Mononuclear cell (primary cell): ENCODE results near the gene LYST. TPM values are rescaled to one million over a fixed set of nuclear protein-coding genes. Genes with fewer than 3 reads are reported as not detected.
"Not testable (repeated sequence)": the region's sequence is repeated elsewhere in the genome, so short reads cannot be mapped to it uniquely, and the experiment has no call there.

Source experiments
- H3K27me3 ChIP-seq: 2 replicates; pipeline ENCODE4 v1.6.0; 2011; ENCODE audit warnings: low read length, control low read depth; ENCODE audit not compliant: insufficient read depth
- H3K4me1 ChIP-seq: 2 replicates; pipeline ENCODE4 v1.5.1; 2011; ENCODE audit warnings: mild to moderate bottlenecking, low read length, control low read depth; ENCODE audit not compliant: insufficient read depth
- H3K4me3 ChIP-seq: 2 replicates; pipeline ENCODE4 v1.5.1; 2011; ENCODE audit warnings: mild to moderate bottlenecking, low read length, moderate library complexity
- H3K9me3 ChIP-seq: 2 replicates; pipeline ENCODE4 v1.5.1; 2011; ENCODE audit warnings: low read depth, mild to moderate bottlenecking, control low read depth, low read length
- total RNA-seq: library from RNA; depleted of rRNA; stranded (reverse); fragments of >200 nt; gene quantifications from one replicate; pipeline ENCODE4 v1.2.3, GENCODE V29; 2012

Gene LYST
- total RNA-seq, 1 donor: 59.6 TPM

GRCh38 chr1:235822685-235823084 is 44.0 kb downstream of the LYST start:
- no peaks in the 10 kb centered on the region for H3K4me1 ChIP-seq
- H3K4me3 ChIP-seq: no peak overlapping the region
- H3K9me3 ChIP-seq: no peaks in the 10 kb centered on the region
- no peaks in the 10 kb centered on the region for H3K27me3 ChIP-seq

GRCh38 chr1:235821361-235821981 is 45.2 kb downstream of the LYST start:
- Histone ChIP-seq H3K4me1 (no peaks in the 10 kb centered on the region), H3K9me3 (no peaks in the 10 kb centered on the region), H3K4me3 (no peak overlapping the region), H3K27me3 (no peaks in the 10 kb centered on the region)

GRCh38 chr1:235820061-235820460 is 46.6 kb downstream of the LYST start:
- Histone ChIP-seq H3K27me3 (no peaks in the 10 kb centered on the region), H3K4me3 (no peak overlapping the region), H3K9me3 (no peaks in the 10 kb centered on the region), H3K4me1 (no peaks in the 10 kb centered on the region)

GRCh38 chr1:235818632-235819136 is 48.0 kb downstream of the LYST start:
- H3K27me3 ChIP-seq: no peaks in the 10 kb centered on the region
- no peaks in the 10 kb centered on the region for H3K9me3 ChIP-seq
- no peak overlapping the region for H3K4me3 ChIP-seq
- no peaks in the 10 kb centered on the region for H3K4me1 ChIP-seq

GRCh38 chr1:235817101-235817728 is 49.5 kb downstream of the LYST start:
- Histone ChIP-seq H3K4me1 (no peaks in the 10 kb centered on the region), H3K9me3 (no peaks in the 10 kb centered on the region), H3K4me3 (no peak overlapping the region), H3K27me3 (no peaks in the 10 kb centered on the region)

GRCh38 chr1:235809688-235810397 is 56.9 kb downstream of the LYST start:
- no peaks in the 10 kb centered on the region for H3K9me3 ChIP-seq
- no peak overlapping the region for H3K4me3 ChIP-seq
- H3K27me3 ChIP-seq: no peaks in the 10 kb centered on the region

GRCh38 chr1:235808223-235808622 is 58.5 kb downstream of the LYST start:
- no peaks in the 10 kb centered on the region for H3K9me3 ChIP-seq
- H3K4me1 ChIP-seq: no peaks in the 10 kb centered on the region
- H3K4me3 ChIP-seq: no peak overlapping the region
- H3K27me3 ChIP-seq: no peaks in the 10 kb centered on the region

More at GRCh38 chr1:235809688-235810397, 56.9 kb downstream of the LYST start:
- no peaks in the 10 kb centered on the region for H3K4me1 ChIP-seq

- Histone ChIP-seq H3K4me3 (no peak overlapping the region), H3K4me1 (no peaks in the 10 kb centered on the region), H3K9me3 (no peaks in the 10 kb centered on the region), H3K27me3 (no peaks in the 10 kb centered on the region)
Measured at GRCh38 chr1:235806123-235806522, 60.6 kb downstream of the LYST start.

- H3K27me3 ChIP-seq: no peaks in the 10 kb centered on the region
- no peaks in the 10 kb centered on the region for H3K9me3 ChIP-seq
- no peaks in the 10 kb centered on the region for H3K4me1 ChIP-seq
- H3K4me3 ChIP-seq: no peak overlapping the region
Measured at GRCh38 chr1:235802573-235803346, 63.9 kb downstream of the LYST start.

GRCh38 chr1:235799264-235799663 is 67.4 kb downstream of the LYST start:
- Histone ChIP-seq H3K27me3 (no peaks in the 10 kb centered on the region), H3K4me1 (no peaks in the 10 kb centered on the region), H3K9me3 (no peaks in the 10 kb centered on the region), H3K4me3 (no peak overlapping the region)

- no peaks in the 10 kb centered on the region for H3K27me3 ChIP-seq
- H3K4me1 ChIP-seq: no peaks in the 10 kb centered on the region
- no peaks in the 10 kb centered on the region for H3K9me3 ChIP-seq
- no peak overlapping the region for H3K4me3 ChIP-seq
Measured at GRCh38 chr1:235791532-235792060, 75.1 kb downstream of the LYST start.

- Histone ChIP-seq H3K4me1 (no peaks in the 10 kb centered on the region), H3K4me3 (no peak overlapping the region), H3K9me3 (no peaks in the 10 kb centered on the region), H3K27me3 (no peaks in the 10 kb centered on the region)
Measured at GRCh38 chr1:235790123-235790522, 76.6 kb downstream of the LYST start.

- not testable (repeated sequence) for H3K4me3 ChIP-seq, H3K4me1 ChIP-seq, H3K9me3 ChIP-seq, H3K27me3 ChIP-seq
Measured at GRCh38 chr1:235786227-235786898, 80.3 kb downstream of the LYST start.

- Histone ChIP-seq H3K27me3 (no peaks in the 10 kb centered on the region), H3K4me3 (no peak overlapping the region), H3K4me1 (no peaks in the 10 kb centered on the region), H3K9me3 (no peaks in the 10 kb centered on the region)
Measured at GRCh38 chr1:235784950-235785349, 81.8 kb downstream of the LYST start.
